Left hindlimb (tissue), 1 donor: ENCODE results near the gene TSPAN10.
"Not testable (repeated sequence)": the region's sequence is repeated elsewhere in the genome, so short reads cannot be mapped to it uniquely, and the experiment has no call there.

Experiments
- DNase-seq: peaks from one replicate; pipeline ENCODE4 v3.0.0-alpha.2; 2018

TSPAN10 gene

GRCh38 chr17:81636505-81637288 is at the start of gene TSPAN10, which contains the start of gene NPLOC4:
Gene TSPAN10 (plus strand): TSS chr17:81637196. CDS start chr17:81642413, 5,217 bp downstream.
Gene NPLOC4 (minus strand): TSS chr17:81637112. CDS start chr17:81636930, 182 bp downstream.
- DNase-seq = peak; percentile 90

DNA sequence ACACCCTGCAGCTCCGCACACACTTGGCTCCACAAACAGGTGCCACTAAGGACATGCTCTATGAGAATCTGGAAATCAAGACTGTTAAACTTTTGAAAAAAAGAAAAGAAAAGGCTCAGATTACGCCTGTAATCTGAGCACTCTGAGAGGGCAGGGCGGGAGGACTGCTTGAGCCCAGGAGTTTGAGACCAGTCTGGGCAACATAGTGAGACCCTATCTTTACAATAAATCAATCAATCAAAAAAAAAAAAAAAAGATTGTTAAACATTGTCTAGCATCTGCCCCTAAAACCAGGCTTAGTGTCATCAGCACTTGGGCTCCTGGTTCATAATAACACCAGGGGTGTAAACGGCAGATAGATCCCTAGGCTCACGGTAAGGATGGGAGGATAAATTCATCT is 47.4 kb upstream of the TSPAN10 start:
- no peak for DNase-seq

- DNase-seq = no peak
Measured at GRCh38 chr17:81590121-81590520, 46.9 kb upstream of the TSPAN10 start.

GRCh38 chr17:81591971-81592370 is 45.0 kb upstream of the TSPAN10 start:
- DNase-seq = no peak

DNA sequence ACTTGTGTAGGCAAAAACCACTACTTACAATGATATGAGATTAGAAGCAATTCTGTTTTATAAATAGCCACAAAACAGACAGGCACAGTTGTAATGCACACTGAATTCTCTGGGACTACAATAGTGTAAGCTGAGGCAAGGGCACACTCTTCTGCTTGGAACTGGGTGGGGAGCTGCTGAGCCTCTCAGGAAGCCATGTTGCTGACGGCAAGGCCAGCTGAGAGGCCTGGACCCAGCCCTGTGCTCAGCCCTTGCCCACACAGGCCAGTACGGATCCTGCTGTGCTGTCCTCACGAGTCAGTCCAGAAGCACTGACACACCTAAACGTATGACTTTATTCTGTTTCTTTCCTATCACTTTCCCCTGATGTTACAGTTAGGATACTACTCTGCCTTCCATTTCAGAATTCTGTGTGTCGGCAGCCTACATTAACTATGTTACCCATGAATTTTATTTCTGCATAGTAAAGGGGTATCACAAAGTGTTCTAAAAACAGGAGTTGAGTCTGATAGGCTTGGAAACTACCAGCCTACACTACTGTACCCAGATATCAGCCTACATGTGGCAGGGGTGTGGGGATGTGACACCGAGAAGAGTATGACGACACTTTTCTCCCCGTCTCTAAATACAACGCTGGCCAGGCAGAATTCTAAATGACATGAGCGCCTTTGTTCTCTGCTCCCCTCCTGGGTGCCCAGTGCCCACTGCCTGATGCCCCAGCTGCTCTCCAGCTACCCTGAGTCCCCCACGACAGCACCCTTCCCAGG is 43.7 kb upstream of the TSPAN10 start:
- DNase-seq = no peak

DNA sequence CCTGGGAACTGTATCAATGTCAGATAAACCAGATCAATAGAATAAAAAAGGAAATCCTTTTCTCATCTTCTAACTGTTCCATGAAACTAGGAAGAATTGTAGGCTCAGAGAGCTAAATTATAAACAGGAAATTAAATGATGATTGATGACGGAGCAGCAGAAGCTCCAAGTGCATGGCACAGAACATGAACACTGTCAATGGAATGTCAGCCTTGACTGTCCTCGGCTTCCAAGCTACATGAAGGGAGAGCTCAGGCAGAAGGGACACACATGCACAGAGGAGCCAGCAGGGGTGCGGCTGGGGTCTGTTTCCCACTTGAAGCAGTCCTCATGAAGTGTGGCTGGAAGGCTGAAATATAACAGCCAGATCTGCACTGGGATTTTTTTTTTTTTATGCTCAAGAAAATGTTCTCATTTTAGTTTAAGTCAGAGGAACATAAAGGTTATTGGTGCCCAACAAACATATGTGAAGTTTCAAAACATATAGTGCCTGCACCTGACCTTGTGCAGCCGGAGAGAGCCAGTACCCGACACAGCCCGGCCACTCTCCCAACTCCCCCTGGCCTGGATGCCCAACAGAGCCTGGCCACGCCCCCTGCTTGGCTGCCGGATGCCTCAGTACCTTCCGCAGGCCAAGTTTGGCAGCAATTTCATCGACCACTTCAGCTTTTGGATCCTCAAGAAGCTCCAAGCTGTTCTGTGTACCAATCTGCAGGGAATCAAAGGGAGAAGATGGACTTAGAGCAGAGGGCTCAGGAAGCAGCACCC is 37.1 kb upstream of the TSPAN10 start:
- DNase-seq = no peak

- DNase-seq = peak; percentile 48
Measured at GRCh38 chr17:81601525-81602120, 35.4 kb upstream of the TSPAN10 start.

DNA sequence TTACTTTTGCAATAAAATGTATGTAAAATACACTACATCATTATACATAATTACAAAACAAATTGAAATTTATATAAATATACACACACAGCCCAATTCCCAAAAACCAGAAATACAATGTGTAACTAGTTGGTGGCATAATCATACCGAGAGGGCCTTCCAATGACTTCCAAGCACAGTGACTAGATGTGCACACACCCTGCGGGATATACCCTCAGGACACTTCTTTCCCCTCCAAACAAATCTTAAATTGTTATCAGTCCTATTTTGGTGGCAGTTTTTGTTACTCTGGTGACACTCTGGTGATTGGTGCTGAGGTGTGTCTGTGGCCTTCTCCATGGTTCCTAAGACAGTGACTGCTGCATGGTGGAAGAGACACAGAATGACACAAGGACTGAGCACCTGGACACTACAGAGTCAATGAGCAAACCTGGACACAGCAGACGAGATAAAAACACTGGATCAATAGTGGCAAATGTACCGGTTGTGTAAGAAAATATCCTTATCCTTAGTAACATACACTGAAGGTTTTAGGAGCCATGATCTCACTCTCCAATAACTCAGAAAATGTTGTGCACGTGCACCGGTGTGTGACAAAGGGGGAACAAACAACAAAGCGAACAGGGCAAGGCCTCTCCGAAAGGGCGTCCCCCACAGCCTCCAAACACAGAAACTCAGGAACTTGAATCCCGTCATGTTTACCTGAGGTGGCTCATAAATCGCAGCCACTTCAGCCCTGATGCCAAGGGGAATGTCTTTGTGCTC is 33.0 kb upstream of the TSPAN10 start:
- DNase-seq = no peak

DNA sequence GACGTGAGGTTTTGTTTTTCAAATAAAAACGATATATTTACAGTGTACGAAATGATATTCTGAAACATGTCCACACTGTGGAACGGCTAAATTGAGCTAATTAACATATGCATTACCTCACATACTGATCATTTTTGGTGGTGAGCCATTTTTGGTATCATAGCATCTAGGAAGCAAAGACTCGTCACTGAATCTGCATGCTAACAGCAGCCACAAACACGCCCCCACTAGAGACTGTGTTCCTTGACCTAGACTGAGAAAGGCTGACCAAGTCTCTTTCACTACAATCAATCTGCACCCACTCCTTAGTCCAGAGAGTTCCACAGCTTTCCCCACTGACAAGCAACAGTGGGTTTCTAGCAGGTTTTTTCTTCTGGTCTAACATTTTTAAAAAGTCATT is 29.6 kb upstream of the TSPAN10 start:
- DNase-seq = no peak

DNA sequence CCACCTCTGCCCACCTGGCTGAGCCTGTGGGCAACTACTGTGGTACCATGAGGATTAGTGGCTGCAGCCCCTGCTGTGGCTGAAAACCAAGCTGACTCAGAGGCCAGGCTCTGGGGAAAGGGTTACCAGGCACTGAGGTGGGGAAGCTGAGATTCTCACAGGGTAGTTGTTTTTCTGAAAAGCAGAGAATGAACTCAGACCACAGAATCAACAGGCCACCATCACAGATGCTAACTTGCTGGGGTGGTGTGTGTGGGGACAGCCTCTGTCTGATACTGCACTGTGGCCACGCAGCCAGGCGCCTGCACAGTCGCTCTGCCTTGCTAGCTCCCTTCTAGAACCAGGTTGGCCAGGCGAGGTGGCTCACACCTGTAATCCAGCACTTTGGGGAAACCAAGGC is 28.9 kb upstream of the TSPAN10 start:
- no peak for DNase-seq

GRCh38 chr17:81608605-81609004 is 28.4 kb upstream of the TSPAN10 start:
- no peak for DNase-seq

GRCh38 chr17:81609541-81610311 is 27.3 kb upstream of the TSPAN10 start:
- no peak for DNase-seq

DNA sequence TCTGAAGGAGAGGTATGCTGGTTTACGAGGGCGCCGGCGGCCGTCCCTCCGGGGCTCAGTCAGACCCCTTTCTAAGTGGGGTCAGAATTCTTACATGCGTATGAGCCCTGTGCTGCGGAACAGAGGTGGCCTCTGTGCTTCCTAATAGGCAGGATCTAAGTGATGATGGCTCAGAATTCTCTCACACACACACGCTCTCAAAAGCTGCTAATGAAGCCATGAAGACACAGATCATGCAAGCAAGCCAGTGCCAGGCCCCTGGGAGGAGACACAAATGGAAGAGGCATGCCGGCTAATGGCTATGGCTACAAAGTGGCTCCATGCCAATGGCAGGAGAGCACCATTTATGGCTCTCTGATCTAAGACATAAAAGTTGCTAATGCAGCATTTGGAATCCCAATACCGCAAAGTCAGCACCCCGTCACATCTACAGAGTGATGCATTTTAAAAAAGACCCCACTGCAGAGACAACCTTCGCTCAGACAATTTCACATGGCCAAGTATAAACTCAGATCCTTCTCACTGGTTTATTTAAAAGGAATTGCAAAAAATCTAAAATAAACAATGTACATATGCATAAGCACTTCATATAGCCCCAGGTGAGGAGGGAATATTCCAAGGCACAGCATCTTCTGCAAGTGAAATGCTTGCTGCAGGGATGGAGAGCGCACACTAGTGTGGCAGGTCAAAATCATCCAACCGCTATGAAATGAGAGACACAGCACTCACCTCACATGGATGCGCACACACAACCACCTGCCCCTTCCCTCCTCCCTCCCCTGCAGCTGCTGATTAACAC is 24.6 kb upstream of the TSPAN10 start:
- DNase-seq = no peak

DNA sequence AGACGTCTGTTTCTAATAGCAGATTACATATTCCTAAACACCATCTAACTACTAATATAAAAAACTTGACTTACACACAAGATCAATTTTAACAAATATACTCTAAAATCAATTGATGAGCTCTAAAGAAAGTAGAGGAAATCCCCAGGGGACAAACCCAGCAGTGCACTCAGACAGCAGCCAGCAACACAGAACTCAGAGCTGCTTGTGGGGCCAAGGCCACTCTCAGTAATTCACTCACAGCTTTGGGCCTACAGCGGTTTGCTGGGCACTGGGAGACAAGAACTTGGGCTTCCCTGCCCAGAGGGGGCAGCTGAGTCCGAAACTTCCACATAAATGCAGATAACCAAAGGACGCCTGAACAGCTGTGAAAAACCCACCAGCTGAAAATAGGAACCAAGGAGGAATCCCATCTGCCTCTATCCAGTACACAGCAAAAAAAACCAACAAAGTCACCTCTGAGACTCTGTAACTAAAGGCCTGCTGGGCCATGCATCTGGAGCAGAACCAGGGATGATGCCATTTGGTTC is 21.5 kb upstream of the TSPAN10 start:
- DNase-seq = no peak

GRCh38 chr17:81616877-81617276 is 20.1 kb upstream of the TSPAN10 start:
- no peak for DNase-seq

DNA sequence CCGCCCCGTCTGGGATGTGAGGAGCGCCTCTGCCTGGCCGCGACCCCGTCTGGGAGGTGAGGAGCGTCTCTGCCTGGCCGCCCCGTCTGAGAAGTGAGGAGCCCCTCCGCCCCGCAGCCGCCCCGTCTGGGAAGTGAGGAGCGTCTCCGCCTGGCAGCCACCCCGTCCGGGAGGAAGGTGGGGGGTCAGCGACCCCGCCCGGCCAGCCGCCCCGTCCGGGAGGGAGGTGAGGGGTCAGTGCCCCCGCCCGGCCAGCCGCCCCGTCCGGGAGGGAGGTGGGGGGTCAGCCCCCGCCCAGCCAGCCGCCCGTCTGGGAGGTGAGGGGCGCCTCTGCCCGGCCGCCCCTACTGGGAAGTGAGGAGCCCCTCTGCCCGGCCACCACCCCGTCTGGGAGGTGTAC is 18.7 kb upstream of the TSPAN10 start:
- not testable (repeated sequence) for DNase-seq

DNA sequence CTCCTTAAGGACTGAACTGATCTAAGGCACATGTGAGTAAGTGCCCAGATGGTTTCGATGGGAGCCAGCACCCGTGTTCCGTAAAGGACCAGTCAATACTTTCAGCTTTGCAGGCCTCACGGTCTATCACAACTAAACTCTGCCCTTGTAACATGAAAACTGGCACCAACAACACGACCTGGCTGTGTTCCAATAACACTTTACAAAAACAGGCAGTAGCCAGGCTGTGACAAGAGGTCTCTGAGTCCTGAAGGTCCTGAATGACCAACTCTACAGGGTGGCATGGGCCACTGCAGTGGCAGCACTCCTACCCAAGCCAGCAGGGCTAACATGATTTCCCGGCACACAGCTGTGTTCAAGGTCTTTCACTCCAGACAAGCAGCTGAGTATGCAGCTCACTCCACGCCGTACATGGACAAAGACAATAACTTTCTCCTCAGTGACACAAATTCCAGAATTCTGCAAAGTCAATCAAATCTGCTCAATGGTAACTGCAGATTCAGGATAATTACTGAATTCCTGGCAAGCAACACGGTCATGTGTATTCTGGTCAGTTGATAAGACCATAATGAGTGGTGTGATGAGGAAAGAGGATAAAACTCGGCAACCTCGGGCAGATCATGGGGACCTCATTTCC is 15.4 kb upstream of the TSPAN10 start:
- no peak for DNase-seq

DNA sequence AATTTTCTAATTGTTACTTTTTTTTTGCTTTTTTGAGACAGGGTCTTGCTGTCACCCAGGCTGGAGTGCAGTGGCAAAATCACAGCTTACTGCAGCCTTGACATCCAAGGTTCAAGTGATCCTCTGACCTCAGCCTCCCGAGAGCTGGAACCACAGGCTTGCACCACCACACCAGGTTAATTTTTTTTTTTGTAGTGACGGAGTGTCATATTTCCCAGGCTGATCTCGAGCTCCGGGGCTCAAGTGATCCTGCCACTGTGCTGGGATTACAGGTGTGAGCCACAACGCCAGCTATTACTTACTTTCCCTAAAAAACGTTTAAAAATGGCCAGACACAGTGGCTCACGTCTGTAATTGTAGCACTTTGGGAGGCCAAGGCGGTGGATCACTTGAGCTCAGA is 6.7 kb upstream of the TSPAN10 start:
- DNase-seq = no peak

- DNase-seq = no peak
Measured at GRCh38 chr17:81631482-81631881, 5.5 kb upstream of the TSPAN10 start.

DNA sequence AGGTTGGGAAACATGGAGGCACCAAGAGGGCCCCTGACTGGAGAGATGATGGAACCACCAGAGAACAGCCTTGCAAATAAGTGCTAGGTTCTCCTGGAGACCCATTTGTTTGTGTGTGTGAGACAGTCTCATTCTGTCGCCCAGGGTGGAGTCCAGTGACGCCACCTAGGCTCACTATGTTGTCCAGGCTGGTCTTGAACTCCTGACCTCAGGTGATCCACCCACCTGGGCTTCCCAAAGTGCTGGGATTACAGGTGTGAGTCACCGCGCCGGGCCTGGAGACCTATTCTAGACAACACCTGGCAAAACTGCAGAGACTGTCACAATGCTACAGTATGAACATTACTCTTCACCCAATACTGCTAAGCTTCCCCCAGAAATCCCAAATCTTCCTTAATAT is 1.6 kb upstream of the TSPAN10 start:
- no peak for DNase-seq
